Urothelium cell line (cell line): ENCODE measurements around the gene NIFK.

Experiments
- DNase-seq: peaks from one replicate; pipeline ENCODE4 v3.0.0; 2011; ENCODE audit warnings: low spot score, mixed read lengths
- FAIRE-seq: peaks from 2 replicates; lab custom pipeline; 2011; peaks lifted over from hg19 to GRCh38; lab: Jason Lieb, UNC

NIFK gene

GRCh38 chr2:121736462-121737336 is at the start of gene NIFK:
Gene NIFK (minus strand): TSS chr2:121736875. CDS start chr2:121736850, 25 bp downstream.
- peak; percentile 76 for FAIRE-seq
- DNase-seq: peak; percentile 100

- DNase-seq (no peak), FAIRE-seq (no peak)
Observed at GRCh38 chr2:121783180-121783579, 46.5 kb upstream of the NIFK start.

- DNase-seq: peak; percentile 61
- FAIRE-seq: peak; percentile 79
Observed at GRCh38 chr2:121778741-121779487, 42.2 kb upstream of the NIFK start.

GRCh38 chr2:121777699-121778058 is 41.0 kb upstream of the NIFK start:
- no peak for DNase-seq
- FAIRE-seq: no peak

DNA sequence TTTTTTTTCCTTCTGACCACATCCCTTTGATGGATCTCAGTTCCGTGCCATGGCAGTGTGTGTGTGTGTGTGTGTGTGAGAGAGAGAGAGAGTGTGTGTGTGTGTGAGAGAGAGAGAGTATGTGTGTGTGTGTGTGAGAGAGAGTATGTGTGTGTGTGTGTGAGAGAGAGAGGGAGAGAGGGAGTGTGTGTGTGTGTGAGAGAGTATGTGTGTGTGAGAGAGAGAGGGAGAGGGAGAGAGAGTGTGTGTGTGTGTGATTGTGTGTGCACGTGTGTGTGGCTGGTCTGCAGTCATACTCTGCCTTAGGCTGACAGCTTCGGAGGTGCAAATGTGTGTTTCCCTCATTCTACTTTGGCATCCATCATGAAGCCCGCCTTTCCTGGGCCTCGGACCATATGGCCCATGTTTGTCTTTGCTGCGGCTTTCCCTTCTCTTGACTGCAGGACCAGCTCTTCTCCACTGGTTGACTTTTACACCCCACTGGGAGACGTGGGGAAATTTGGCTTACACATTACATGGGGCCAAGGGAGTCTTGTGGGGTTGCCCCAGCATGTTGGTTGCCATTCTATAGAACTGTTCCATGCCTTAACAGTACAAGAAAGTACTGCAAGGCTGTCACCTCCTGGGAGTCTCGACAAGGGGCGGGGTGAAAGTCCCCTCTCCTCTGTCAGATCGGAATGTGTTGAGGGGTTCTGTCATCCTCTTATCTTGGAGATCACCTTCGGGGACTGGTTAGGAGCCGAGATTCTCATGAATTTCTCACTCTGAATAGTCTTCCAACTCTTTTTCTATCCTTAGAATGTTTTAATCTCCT is 40.4 kb upstream of the NIFK start:
- DNase-seq: peak; percentile 50
- FAIRE-seq: peak; percentile 94

GRCh38 chr2:121776361-121776760 is 39.7 kb upstream of the NIFK start:
- FAIRE-seq (peak; percentile 61), DNase-seq (no peak)

DNA sequence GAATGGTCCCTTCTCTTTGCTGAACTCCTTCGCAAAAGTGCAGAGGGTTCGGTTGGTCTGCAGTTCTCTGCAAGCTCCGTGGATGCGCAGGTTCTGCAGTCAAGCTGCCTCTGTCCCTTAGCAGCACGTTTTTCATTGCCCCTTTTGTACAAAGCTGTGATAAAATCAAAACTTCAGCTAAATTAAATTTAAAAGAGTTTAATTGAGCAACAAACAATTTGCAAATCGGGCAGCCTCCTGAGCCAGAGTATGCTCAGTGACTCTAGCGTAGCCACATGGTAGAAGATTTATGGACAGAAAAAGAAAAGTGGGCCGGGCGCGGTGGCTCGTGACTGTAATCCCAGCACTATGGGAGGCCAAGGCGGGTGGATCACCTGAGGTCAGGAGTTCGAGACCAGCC is 37.6 kb upstream of the NIFK start:
- FAIRE-seq (no peak), DNase-seq (no peak)

- DNase-seq (no peak), FAIRE-seq (peak; percentile 17)
Observed at GRCh38 chr2:121771976-121772742, 35.5 kb upstream of the NIFK start.

GRCh38 chr2:121768143-121768755 is 31.6 kb upstream of the NIFK start:
- FAIRE-seq: peak; percentile 30

DNA sequence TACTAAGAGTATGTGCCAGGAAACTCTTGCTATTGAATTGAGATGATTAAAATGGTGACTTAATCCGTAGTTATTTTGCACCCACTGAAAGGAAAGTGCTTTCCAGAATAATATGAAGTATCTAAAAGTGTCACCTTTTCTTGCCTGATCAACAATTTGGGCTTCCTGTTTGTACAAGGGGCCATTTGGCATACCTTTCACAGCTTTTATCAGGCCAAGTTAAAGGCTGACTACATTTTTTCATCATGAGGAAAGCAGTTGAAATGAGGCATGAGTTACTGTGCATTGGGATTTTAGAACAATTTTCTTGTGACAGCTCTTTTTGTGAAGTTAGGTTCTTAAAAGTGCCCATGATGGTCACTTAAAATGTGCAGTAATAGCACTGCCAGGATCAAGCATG is 29.9 kb upstream of the NIFK start:
- DNase-seq: no peak
- no peak for FAIRE-seq

More at GRCh38 chr2:121768143-121768755, 31.6 kb upstream of the NIFK start:
- no peak for DNase-seq

DNA sequence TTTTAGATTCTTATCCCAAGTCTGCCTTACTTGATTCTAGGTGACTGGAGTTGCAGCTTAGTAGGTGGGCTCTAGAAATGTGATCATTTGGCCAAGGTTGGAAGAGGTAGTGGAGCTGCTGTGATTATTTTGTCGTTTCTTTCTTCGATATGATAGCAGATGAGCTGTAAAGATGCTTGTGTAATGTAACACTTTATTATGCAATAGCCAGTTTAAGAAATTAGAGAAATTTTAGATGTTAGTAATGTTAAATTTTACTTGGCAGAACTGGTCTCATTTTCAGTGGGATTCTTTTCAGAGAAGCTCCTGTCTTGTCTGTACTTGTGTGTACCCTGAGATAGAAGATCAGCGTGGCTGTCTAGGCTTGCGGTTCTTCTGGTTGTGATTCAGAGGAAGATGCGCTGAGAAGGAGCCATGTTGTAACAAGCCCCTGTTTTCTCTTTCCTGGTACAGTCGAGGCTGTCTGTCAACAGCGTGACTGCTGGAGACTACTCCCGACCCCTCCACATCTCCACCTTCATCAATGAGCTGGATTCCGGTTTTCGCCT is 28.1 kb upstream of the NIFK start:
- FAIRE-seq: no peak

GRCh38 chr2:121755237-121756111 is 18.8 kb upstream of the NIFK start, which contains the start of gene TSN:
Gene TSN (plus strand): TSS chr2:121755651. CDS start chr2:121755780, 129 bp downstream.
- DNase-seq (peak; percentile 98), FAIRE-seq (peak; percentile 98)

More for the DNA sequence above, 28.1 kb upstream of the NIFK start:
- DNase-seq: no peak

- no peak for DNase-seq
- no peak for FAIRE-seq
Observed at GRCh38 chr2:121754851-121755236, 18.2 kb upstream of the NIFK start.

DNA sequence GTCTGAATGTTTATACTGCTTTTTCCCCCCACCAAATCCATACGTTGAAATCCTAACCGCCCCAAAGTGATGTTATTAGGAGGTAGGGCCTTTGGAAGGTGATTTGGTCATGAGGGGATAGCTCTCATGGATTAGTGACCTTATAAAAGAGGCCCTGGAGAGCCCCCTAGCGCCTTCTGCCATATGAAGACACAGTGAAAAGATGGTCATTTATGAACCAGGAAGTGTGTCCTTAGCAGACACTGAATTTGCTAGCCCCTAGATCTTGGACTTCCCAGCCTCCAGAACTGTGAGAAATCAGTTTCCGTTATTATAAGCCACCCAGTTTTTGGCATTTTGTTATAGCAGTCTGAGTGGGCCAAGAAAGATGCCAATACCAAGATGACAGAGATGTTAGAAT is 11.5 kb upstream of the NIFK start:
- FAIRE-seq (no peak), DNase-seq (no peak)

GRCh38 chr2:121746071-121746578 is 9.4 kb upstream of the NIFK start:
- DNase-seq: no peak
- peak; percentile 59 for FAIRE-seq

- DNase-seq (no peak), FAIRE-seq (no peak)
Observed at GRCh38 chr2:121741450-121741849, 4.8 kb upstream of the NIFK start.

DNA sequence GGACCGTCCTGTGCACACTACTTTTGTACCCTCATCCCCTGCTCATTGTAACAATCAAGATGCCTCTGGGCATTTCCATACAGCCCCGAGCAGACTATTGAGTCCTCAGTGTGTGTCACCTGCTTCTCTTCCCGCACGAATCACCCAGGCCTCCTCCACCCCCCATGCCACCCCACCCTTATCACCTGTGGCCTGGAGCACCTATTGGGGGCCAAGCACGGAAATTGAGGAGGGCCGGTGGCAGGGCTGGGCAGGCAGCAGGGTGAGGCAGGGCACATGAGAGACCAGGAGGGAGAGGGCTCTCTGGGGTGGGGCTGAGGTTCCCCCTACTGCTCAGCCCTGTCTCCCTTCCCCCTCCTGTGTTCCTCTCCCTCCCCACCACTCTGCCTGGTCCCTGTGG is 4.3 kb upstream of the NIFK start:
- FAIRE-seq: no peak
- no peak for DNase-seq

GRCh38 chr2:121736140-121736461 is 574 bp downstream of the NIFK start:
- FAIRE-seq: no peak
- no peak for DNase-seq
